DLD1 (cell line): ENCODE data around the gene UMAD1.

Experiments
- in situ Hi-C: cut with HindIII; loops from 2 replicates; pipeline ENCODE4 v1.10.0; 2017; ENCODE audit warnings: low sequenced_read_pairs

The UMAD1 gene

GRCh38 chr7:7917593-7917992 is 277.0 kb downstream of the UMAD1 start:
- in situ Hi-C loops: no loop called here

GRCh38 chr7:7918736-7919448 is 278.3 kb downstream of the UMAD1 start:
- in situ Hi-C loops: no loop called here

GRCh38 chr7:7919449-7919945 is 278.9 kb downstream of the UMAD1 start:
- in situ Hi-C loops: no loop called here

GRCh38 chr7:7920056-7920455 is 279.5 kb downstream of the UMAD1 start:
- in situ Hi-C loops: no loop called here

GRCh38 chr7:7920481-7920880 is 279.9 kb downstream of the UMAD1 start:
- in situ Hi-C loops: no loop called here

- in situ Hi-C loops: no loop called here
These were observed 281.3 kb downstream of the UMAD1 start for GRCh38 chr7:7921830-7922229.

GRCh38 chr7:7922684-7923385 is 282.3 kb downstream of the UMAD1 start:
- in situ Hi-C loops: no loop called here

GRCh38 chr7:7923818-7924217 is 283.3 kb downstream of the UMAD1 start:
- in situ Hi-C loops: no loop called here

GRCh38 chr7:7924303-7924702 is 283.8 kb downstream of the UMAD1 start:
- in situ Hi-C loops: no loop called here
